GM03348 (cell line): ENCODE data around the gene SREBF2.
A peak's percentile ranks its signal among the peaks of the same experiment; 100 is the strongest.

Experiments
- DNase-seq: peaks from one replicate; pipeline ENCODE4 v3.0.0; 2012; ENCODE audit warnings: low spot score

The SREBF2 gene

GRCh38 chr22:41832553-41833368 is at the start of gene SREBF2:
Gene SREBF2 (plus strand): TSS chr22:41833105. CDS start chr22:41833271, 166 bp downstream.
- peak; percentile 99 for DNase-seq

GRCh38 chr22:41787331-41787730 is 45.6 kb upstream of the SREBF2 start:
- DNase-seq = no peak

GRCh38 chr22:41793871-41794270 is 39.0 kb upstream of the SREBF2 start:
- DNase-seq = no peak

GRCh38 chr22:41798736-41799135 is 34.2 kb upstream of the SREBF2 start:
- no peak for DNase-seq

GRCh38 chr22:41799486-41800347 is 33.2 kb upstream of the SREBF2 start:
- peak; percentile 76 for DNase-seq

GRCh38 chr22:41800348-41801146 is 32.4 kb upstream of the SREBF2 start, which contains the start of gene CCDC134:
Gene CCDC134 (plus strand): TSS chr22:41800679. CDS start chr22:41808891, 8,212 bp downstream.
- peak; percentile 99 for DNase-seq

GRCh38 chr22:41801147-41801819 is 31.6 kb upstream of the SREBF2 start:
- no peak for DNase-seq

GRCh38 chr22:41801886-41802285 is 31.0 kb upstream of the SREBF2 start:
- no peak for DNase-seq

GRCh38 chr22:41805639-41806038 is 27.3 kb upstream of the SREBF2 start:
- DNase-seq = no peak

GRCh38 chr22:41808400-41808799 is 24.5 kb upstream of the SREBF2 start:
- no peak for DNase-seq

GRCh38 chr22:41810022-41810421 is 22.9 kb upstream of the SREBF2 start:
- no peak for DNase-seq

- DNase-seq = no peak
Measured at GRCh38 chr22:41812805-41813545, 19.9 kb upstream of the SREBF2 start.

GRCh38 chr22:41813726-41814410 is 19.0 kb upstream of the SREBF2 start:
- DNase-seq = no peak

- no peak for DNase-seq
Measured at GRCh38 chr22:41815716-41816115, 17.2 kb upstream of the SREBF2 start.

GRCh38 chr22:41816241-41816640 is 16.7 kb upstream of the SREBF2 start:
- no peak for DNase-seq

- no peak for DNase-seq
Measured at GRCh38 chr22:41816871-41817270, 16.0 kb upstream of the SREBF2 start.

- no peak for DNase-seq
Measured at GRCh38 chr22:41818011-41818410, 14.9 kb upstream of the SREBF2 start.

GRCh38 chr22:41818596-41818995 is 14.3 kb upstream of the SREBF2 start:
- no peak for DNase-seq

GRCh38 chr22:41819257-41819656 is 13.6 kb upstream of the SREBF2 start:
- DNase-seq = no peak

- no peak for DNase-seq
Measured at GRCh38 chr22:41820447-41820846, 12.5 kb upstream of the SREBF2 start.
